ENCODE measurements around the gene LRPPRC. TPM values are rescaled to one million over a fixed set of nuclear protein-coding genes. Genes with fewer than 3 reads are reported as not detected.
A peak's percentile ranks its signal among the peaks of the same experiment; 100 is the strongest.

Gene LRPPRC
- total RNA-seq (83.6 and 87.3 TPM in 2 replicates), polyA plus RNA-seq (27.4 and 27.5 TPM in 2 replicates)

- peak; percentile 97 for DNase-seq (ENCODE audit: low spot score)
- Histone ChIP-seq H3K4me1 (ENCODE audit: insufficient read depth) (peaks cover 14% of the 10 kb centered on the region), H3K9me3 (ENCODE audit: low read depth) (no peaks in the 10 kb centered on the region), H4K20me1 (ENCODE audit: insufficient read depth, poor library complexity, severe bottlenecking) (peaks cover 39% of the 10 kb centered on the region), H3K4me3 (peak within 1 kb of the TSS; percentile 83), H3K79me2 (peaks cover 48% of the 10 kb centered on the region), H3K4me2 (peak within 1 kb of the TSS; percentile 80), H2AFZ (peak within 1 kb of the TSS; percentile 98), H3K27me3 (no peaks in the 10 kb centered on the region), H3K27ac (peak within 1 kb of the TSS; percentile 84), H3K9me2 (replicated peaks; ENCODE audit: insufficient read depth) (no peaks in the 10 kb centered on the region), H3K36me3 (replicated peaks; ENCODE audit: insufficient read depth, low read depth) (no peaks in the 10 kb centered on the region)
- under 1% methylated on average over 56 of the region's 64 CpGs for WGBS (ENCODE audit: low lambda C conversion rate, missing lambda C conversion rate)
- no peak for TF ChIP-seq EZH2phosphoT487 (IDR thresholded peaks at IDR 0.05; ENCODE audit: low read depth, severe bottlenecking, unreplicated experiment)
Observed at GRCh38 chr2:43995733-43996533, at the start of gene LRPPRC. Gene LRPPRC, minus strand, starts transcription at chr2:43995989. Its CDS starts 42 bp downstream, at chr2:43995947.

DNA sequence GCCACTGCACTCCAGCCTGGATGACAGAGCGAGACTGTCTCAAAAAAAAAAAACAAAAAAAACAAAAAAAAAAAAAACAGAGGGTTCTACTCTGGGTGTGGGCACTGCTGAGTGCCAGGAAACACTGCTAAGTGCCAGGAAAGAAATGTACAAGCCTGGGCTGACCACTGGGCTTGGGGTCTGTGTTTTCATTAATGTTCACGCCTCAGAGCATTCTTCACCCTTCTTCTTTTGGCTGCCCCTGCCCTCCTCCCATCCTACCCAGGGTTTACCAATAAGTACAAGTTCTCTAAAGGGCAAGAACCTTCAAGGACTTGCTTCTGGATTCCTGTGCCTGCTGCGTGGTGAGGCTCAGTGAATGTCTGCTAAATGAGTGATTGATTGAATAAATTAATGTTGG, 49.3 kb upstream of the LRPPRC start:
- TF ChIP-seq, protein P1, sequence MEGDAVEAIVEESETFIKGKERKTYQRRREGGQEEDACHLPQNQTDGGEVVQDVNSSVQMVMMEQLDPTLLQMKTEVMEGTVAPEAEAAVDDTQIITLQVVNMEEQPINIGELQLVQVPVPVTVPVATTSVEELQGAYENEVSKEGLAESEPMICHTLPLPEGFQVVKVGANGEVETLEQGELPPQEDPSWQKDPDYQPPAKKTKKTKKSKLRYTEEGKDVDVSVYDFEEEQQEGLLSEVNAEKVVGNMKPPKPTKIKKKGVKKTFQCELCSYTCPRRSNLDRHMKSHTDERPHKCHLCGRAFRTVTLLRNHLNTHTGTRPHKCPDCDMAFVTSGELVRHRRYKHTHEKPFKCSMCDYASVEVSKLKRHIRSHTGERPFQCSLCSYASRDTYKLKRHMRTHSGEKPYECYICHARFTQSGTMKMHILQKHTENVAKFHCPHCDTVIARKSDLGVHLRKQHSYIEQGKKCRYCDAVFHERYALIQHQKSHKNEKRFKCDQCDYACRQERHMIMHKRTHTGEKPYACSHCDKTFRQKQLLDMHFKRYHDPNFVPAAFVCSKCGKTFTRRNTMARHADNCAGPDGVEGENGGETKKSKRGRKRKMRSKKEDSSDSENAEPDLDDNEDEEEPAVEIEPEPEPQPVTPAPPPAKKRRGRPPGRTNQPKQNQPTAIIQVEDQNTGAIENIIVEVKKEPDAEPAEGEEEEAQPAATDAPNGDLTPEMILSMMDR (IDR thresholded peaks at IDR 0.05; ENCODE audit: poor library complexity), result no peak
- TF ChIP-seq EZH2 (IDR thresholded peaks at IDR 0.05; ENCODE audit: borderline replicate concordance) (no peak), EZH2phosphoT487 (IDR thresholded peaks at IDR 0.05; ENCODE audit: low read depth, severe bottlenecking, unreplicated experiment) (no peak)
- Histone ChIP-seq H3K9me2 (replicated peaks; ENCODE audit: insufficient read depth) (no peaks in the 10 kb centered on the region), H2AFZ (no peak overlapping the region), H4K20me1 (ENCODE audit: insufficient read depth, poor library complexity, severe bottlenecking) (no peaks in the 10 kb centered on the region), H3K4me3 (no peak overlapping the region), H3K79me2 (no peaks in the 10 kb centered on the region), H3K36me3 (replicated peaks; ENCODE audit: insufficient read depth, low read depth) (no peaks in the 10 kb centered on the region), H3K27me3 (no peaks in the 10 kb centered on the region), H3K9me3 (ENCODE audit: low read depth) (no peaks in the 10 kb centered on the region), H3K27ac (no peak overlapping the region), H3K4me1 (ENCODE audit: insufficient read depth) (no peaks in the 10 kb centered on the region), H3K4me2 (no peak overlapping the region)
- 88% methylated on average over 2 of the region's 3 CpGs for WGBS (ENCODE audit: low lambda C conversion rate, missing lambda C conversion rate)
- DNase-seq (ENCODE audit: low spot score), result no peak

DNA sequence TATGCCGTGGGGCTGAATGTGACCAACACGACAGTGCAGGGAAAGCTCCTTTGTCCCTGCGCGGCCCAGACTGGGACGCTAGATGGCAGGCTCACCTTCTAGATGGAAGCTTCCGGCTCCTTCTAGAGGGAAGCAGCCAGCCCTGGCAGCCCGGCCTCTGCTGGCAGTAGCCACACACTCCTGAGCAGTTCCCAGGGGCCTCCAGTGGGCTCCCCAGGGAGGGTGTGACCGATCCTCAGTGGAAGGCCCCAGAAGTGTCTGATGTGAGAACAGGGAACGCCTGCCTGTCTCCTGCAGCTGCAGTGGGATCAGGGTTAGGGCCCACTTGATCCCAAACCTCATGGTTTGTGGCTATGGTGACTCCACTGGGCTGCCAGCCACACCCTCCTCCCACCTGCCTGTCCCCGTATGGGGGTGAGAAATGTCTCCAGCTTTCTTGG, 48.5 kb upstream of the LRPPRC start:
- H3K4me3 ChIP-seq, result no peak overlapping the region
- peak; percentile 92 for DNase-seq (ENCODE audit: low spot score)
- no peak for TF ChIP-seq EZH2phosphoT487 (IDR thresholded peaks at IDR 0.05; ENCODE audit: low read depth, severe bottlenecking, unreplicated experiment)
- TF ChIP-seq, protein P1 (IDR thresholded peaks at IDR 0.05; ENCODE audit: poor library complexity), result peak; percentile 93
- 10% methylated on average over 10 of the region's 10 CpGs for WGBS (ENCODE audit: low lambda C conversion rate, missing lambda C conversion rate)
- no peaks in the 10 kb centered on the region for H3K4me1 ChIP-seq (ENCODE audit: insufficient read depth)
- no peaks in the 10 kb centered on the region for H3K79me2 ChIP-seq
- H3K36me3 ChIP-seq (replicated peaks; ENCODE audit: insufficient read depth, low read depth), result no peaks in the 10 kb centered on the region
- peak overlapping the region; percentile 5 for H2AFZ ChIP-seq
- no peaks in the 10 kb centered on the region for H3K27me3 ChIP-seq
- H3K4me2 ChIP-seq, result peak overlapping the region; percentile 37
- no peaks in the 10 kb centered on the region for H3K9me3 ChIP-seq (ENCODE audit: low read depth)
- H3K9me2 ChIP-seq (replicated peaks; ENCODE audit: insufficient read depth), result no peaks in the 10 kb centered on the region
- H4K20me1 ChIP-seq (ENCODE audit: insufficient read depth, poor library complexity, severe bottlenecking), result no peaks in the 10 kb centered on the region
- H3K27ac ChIP-seq, result no peak overlapping the region

GRCh38 chr2:44040365-44040764, 44.6 kb upstream of the LRPPRC start:
- no peak overlapping the region for H3K4me3 ChIP-seq
- no peak overlapping the region for H3K27ac ChIP-seq
- no peaks in the 10 kb centered on the region for H3K4me1 ChIP-seq (ENCODE audit: insufficient read depth)
- H3K9me3 ChIP-seq (ENCODE audit: low read depth), result no peaks in the 10 kb centered on the region
- H4K20me1 ChIP-seq (ENCODE audit: insufficient read depth, poor library complexity, severe bottlenecking), result no peaks in the 10 kb centered on the region
- H3K4me2 ChIP-seq, result no peak overlapping the region
- H3K27me3 ChIP-seq, result peaks cover 6% of the 10 kb centered on the region
- WGBS (ENCODE audit: low lambda C conversion rate, missing lambda C conversion rate), result 88% methylated on average over 3 of the region's 3 CpGs
- no peaks in the 10 kb centered on the region for H3K79me2 ChIP-seq
- TF ChIP-seq EZH2 (IDR thresholded peaks at IDR 0.05; ENCODE audit: borderline replicate concordance), result no peak
- TF ChIP-seq EZH2phosphoT487 (IDR thresholded peaks at IDR 0.05; ENCODE audit: low read depth, severe bottlenecking, unreplicated experiment), result no peak
- TF ChIP-seq, protein P1 (IDR thresholded peaks at IDR 0.05; ENCODE audit: poor library complexity), result no peak
- H2AFZ ChIP-seq, result no peak overlapping the region
- H3K36me3 ChIP-seq (replicated peaks; ENCODE audit: insufficient read depth, low read depth), result no peaks in the 10 kb centered on the region
- DNase-seq (ENCODE audit: low spot score), result no peak
- H3K9me2 ChIP-seq (replicated peaks; ENCODE audit: insufficient read depth), result no peaks in the 10 kb centered on the region
